HEK293 (cell line): ENCODE results near the gene EGR1.
A peak's percentile ranks its signal among the peaks of the same experiment; 100 is the strongest.

ENCODE experiments used
- CTCF ChIA-PET: fragments of 350-600 bp; formaldehyde crosslinking; extraction: SDS; loops from one replicate; lab custom pipeline; 2021; ENCODE audit warnings: antibody characterized with exemption; lab: Yijun Ruan, JAX
- POLR2A ChIA-PET: fragments of 300-600 bp; formaldehyde crosslinking; extraction: SDS; loops from one replicate; lab custom pipeline; 2020; ENCODE audit warnings: antibody characterized with exemption, inconsistent platforms; lab: Yijun Ruan, JAX
- H3K27ac ChIP-seq: fragments of 200-500 bp; sonication (Bioruptor generic); 2 replicates; pipeline ENCODE4 v1.5.1; 2014; ENCODE audit warnings: low read depth, low read length, control low read depth, inconsistent platforms; ENCODE audit errors: extremely low read depth
- H3K36me3 ChIP-seq, 2 experiments: fragments of 200-500 bp in 1 of 2; sonication (Bioruptor generic) in 1 of 2; 1 replicate in 1 of 2; 2 replicates in 1 of 2; pipeline ENCODE4 v1.5.1; 2014 to 2017; ENCODE audit warnings: inconsistent platforms in 2 of 2, low read length in 2 of 2; ENCODE audit not compliant: control insufficient read depth in 2 of 2, insufficient read depth in 1 of 2
- H3K4me1 ChIP-seq: fragments of 200-500 bp; sonication (Bioruptor generic); 2 replicates; pipeline ENCODE4 v1.5.1; 2014; ENCODE audit warnings: mild to moderate bottlenecking, low read length, inconsistent platforms; ENCODE audit not compliant: control insufficient read depth, insufficient read depth
- H3K4me3 ChIP-seq: 2 replicates; pipeline ENCODE4 v1.5.1; 2011; ENCODE audit warnings: low read depth, mild to moderate bottlenecking, control low read depth, low read length, moderate library complexity
- H3K9me3 ChIP-seq: fragments of 200-500 bp; sonication (Bioruptor generic); 2 replicates; pipeline ENCODE4 v1.5.1; 2014; ENCODE audit warnings: low read depth, low read length, inconsistent platforms; ENCODE audit not compliant: control insufficient read depth, insufficient read depth
- BCL11A ChIP-seq: fragments of 450-650 bp; formaldehyde crosslinking; IDR thresholded peaks from 2 replicates; pipeline ENCODE4 v1.5.1; 2016; ENCODE audit warnings: low read depth, missing biosample characterization, missing genetic modification characterization
- FEZF1 ChIP-seq: fragments of 450-650 bp; formaldehyde crosslinking; IDR thresholded peaks from 2 replicates; pipeline ENCODE4 v1.5.1; 2016; ENCODE audit warnings: missing biosample characterization, missing genetic modification characterization
- GLIS1 ChIP-seq: fragments of 450-650 bp; formaldehyde crosslinking; IDR thresholded peaks from 2 replicates; pipeline ENCODE4 v1.5.1; 2016; ENCODE audit warnings: missing biosample characterization, missing genetic modification characterization
- HOXA7 ChIP-seq: sonication (generic); formaldehyde crosslinking; IDR thresholded peaks from 2 replicates; pipeline ENCODE4 v1.8.1; 2022; ENCODE audit warnings: missing genetic modification reagents, borderline replicate concordance
- KLF1 ChIP-seq: fragments of 450-650 bp; formaldehyde crosslinking; IDR thresholded peaks from 2 replicates; pipeline ENCODE4 v1.5.1; 2016; ENCODE audit warnings: missing biosample characterization, missing genetic modification characterization
- PRDM10 ChIP-seq: fragments of 450-650 bp; formaldehyde crosslinking; IDR thresholded peaks from 2 replicates; pipeline ENCODE4 v1.5.1; 2016; ENCODE audit warnings: missing biosample characterization, missing genetic modification characterization
- SALL2 ChIP-seq: fragments of 450-650 bp; formaldehyde crosslinking; IDR thresholded peaks from 2 replicates; pipeline ENCODE4 v1.5.0; 2017; ENCODE audit warnings: missing biosample characterization, mild to moderate bottlenecking, missing genetic modification characterization, borderline replicate concordance
- SP7 ChIP-seq: fragments of 450-650 bp; formaldehyde crosslinking; IDR thresholded peaks from 2 replicates; pipeline ENCODE4 v1.5.1; 2016; ENCODE audit warnings: missing biosample characterization, missing genetic modification characterization
- ZBTB17 ChIP-seq: fragments of 450-650 bp; formaldehyde crosslinking; IDR thresholded peaks from 2 replicates; pipeline ENCODE4 v1.5.1; 2016; ENCODE audit warnings: missing biosample characterization, missing genetic modification characterization
- ZBTB20 ChIP-seq: fragments of 450-650 bp; formaldehyde crosslinking; IDR thresholded peaks from 2 replicates; pipeline ENCODE4 v1.5.1; 2016; ENCODE audit warnings: missing biosample characterization, missing genetic modification characterization
- ZBTB8A ChIP-seq: fragments of 450-650 bp; formaldehyde crosslinking; IDR thresholded peaks from 2 replicates; pipeline ENCODE4 v1.5.1; 2016; ENCODE audit warnings: missing biosample characterization, missing genetic modification characterization
- ZIC2 ChIP-seq: fragments of 450-650 bp; formaldehyde crosslinking; IDR thresholded peaks from 2 replicates; pipeline ENCODE4 v1.5.1; 2016; ENCODE audit warnings: missing biosample characterization, missing genetic modification characterization
- ZNF121 ChIP-seq: fragments of 450-650 bp; formaldehyde crosslinking; IDR thresholded peaks from 2 replicates; pipeline ENCODE4 v1.5.1; 2016; ENCODE audit warnings: missing biosample characterization, missing genetic modification characterization
- ZNF132 ChIP-seq: fragments of 450-650 bp; formaldehyde crosslinking; IDR thresholded peaks from 2 replicates; pipeline ENCODE4 v1.5.1; 2017; ENCODE audit warnings: missing biosample characterization, missing genetic modification characterization, borderline replicate concordance
- ZNF138 ChIP-seq: fragments of 450-650 bp; formaldehyde crosslinking; IDR thresholded peaks from 2 replicates; pipeline ENCODE4 v1.5.1; 2016; ENCODE audit warnings: missing biosample characterization, missing genetic modification characterization, borderline replicate concordance
- ZNF2 ChIP-seq: fragments of 450-650 bp; formaldehyde crosslinking; IDR thresholded peaks from 2 replicates; pipeline ENCODE4 v1.5.1; 2016; ENCODE audit warnings: missing biosample characterization, missing genetic modification characterization
- ZNF239 ChIP-seq: fragments of 450-650 bp; formaldehyde crosslinking; IDR thresholded peaks from 2 replicates; pipeline ENCODE4 v1.5.1; 2016; ENCODE audit warnings: missing biosample characterization, missing genetic modification characterization
- ZNF302 ChIP-seq: fragments of 450-650 bp; formaldehyde crosslinking; IDR thresholded peaks from 2 replicates; pipeline ENCODE4 v1.5.1; 2016; ENCODE audit warnings: missing biosample characterization, missing genetic modification characterization, low read depth
- ZNF311 ChIP-seq: fragments of 450-650 bp; formaldehyde crosslinking; IDR thresholded peaks from 2 replicates; pipeline ENCODE4 v1.5.1; 2017; ENCODE audit warnings: missing biosample characterization, missing genetic modification characterization, borderline replicate concordance
- ZNF366 ChIP-seq: fragments of 450-650 bp; formaldehyde crosslinking; conservative IDR thresholded peaks from 2 replicates; pipeline ENCODE4 v1.5.1; 2016; ENCODE audit warnings: missing biosample characterization, missing genetic modification characterization
- ZNF449 ChIP-seq: fragments of 450-650 bp; formaldehyde crosslinking; IDR thresholded peaks from 2 replicates; pipeline ENCODE4 v1.5.1; 2017; ENCODE audit warnings: missing biosample characterization, mild to moderate bottlenecking, missing genetic modification characterization, moderate library complexity
- ZNF513 ChIP-seq: fragments of 450-650 bp; IDR thresholded peaks from 2 replicates; pipeline ENCODE4 v1.5.1; 2018; ENCODE audit warnings: missing biosample characterization, missing genetic modification characterization
- ZNF514 ChIP-seq: fragments of 450-650 bp; formaldehyde crosslinking; IDR thresholded peaks from 2 replicates; pipeline ENCODE4 v1.5.1; 2016; ENCODE audit warnings: missing biosample characterization, missing genetic modification characterization
- ZNF561 ChIP-seq: fragments of 450-650 bp; IDR thresholded peaks from 2 replicates; pipeline ENCODE4 v1.5.1; 2018; ENCODE audit warnings: missing biosample characterization, missing genetic modification characterization, borderline replicate concordance
- ZNF571 ChIP-seq: fragments of 450-650 bp; formaldehyde crosslinking; IDR thresholded peaks from 2 replicates; pipeline ENCODE4 v1.5.0; 2017; ENCODE audit warnings: missing biosample characterization, missing genetic modification characterization
- ZNF624 ChIP-seq: fragments of 450-650 bp; formaldehyde crosslinking; IDR thresholded peaks from 2 replicates; pipeline ENCODE4 v1.5.1; 2017; ENCODE audit warnings: missing biosample characterization, missing genetic modification characterization
- ZNF677 ChIP-seq: fragments of 450-650 bp; IDR thresholded peaks from 2 replicates; pipeline ENCODE4 v1.5.0; 2018; ENCODE audit warnings: missing biosample characterization, mild to moderate bottlenecking, missing genetic modification characterization, moderate library complexity
- ZNF777 ChIP-seq: fragments of 450-650 bp; formaldehyde crosslinking; IDR thresholded peaks from 2 replicates; pipeline ENCODE4 v1.5.1; 2017; ENCODE audit warnings: missing biosample characterization, missing genetic modification characterization, borderline replicate concordance
- ZNF785 ChIP-seq: fragments of 450-650 bp; formaldehyde crosslinking; IDR thresholded peaks from 2 replicates; pipeline ENCODE4 v1.5.1; 2016; ENCODE audit warnings: missing biosample characterization, missing genetic modification characterization
- ZNF830 ChIP-seq: fragments of 450-650 bp; IDR thresholded peaks from 2 replicates; pipeline ENCODE4 v1.5.0; 2018; ENCODE audit warnings: missing biosample characterization, missing genetic modification characterization, low read depth, mild to moderate bottlenecking, moderate library complexity
- ZNF843 ChIP-seq: fragments of 450-650 bp; formaldehyde crosslinking; IDR thresholded peaks from 2 replicates; pipeline ENCODE4 v1.5.1; 2016; ENCODE audit warnings: missing biosample characterization, missing genetic modification characterization

The EGR1 gene

GRCh38 chr5:138448481-138449398, 16.5 kb upstream of the EGR1 start:
- H3K4me3 ChIP-seq, result no peak overlapping the region
- 0 out of 2 replicates have a peak, but pooled peaks cover 2% of the 10 kb centered on the region for H3K4me1 ChIP-seq
- peaks cover 0 to 16% of the 10 kb centered on the region in 2 experiments; a peak in 2 of 3 replicates for H3K36me3 ChIP-seq
- H3K27ac ChIP-seq, result no peak overlapping the region
- POLR2A ChIA-PET, result interaction anchor here (0.5 to 3.6 kb wide), 3 partner anchors 16 to 894 kb away, joined by 3 to 21 read pairs (median 4); partner anchors contain the start of gene EGR1
- CTCF ChIA-PET, result interaction anchor here (0.6 to 5.4 kb wide), 21 partner anchors 7 to 813 kb away, joined by 3 to 110 read pairs (median 5); partner anchors contain the start of genes EGR1, ETF1, KDM3B and REEP2
- H3K9me3 ChIP-seq, result no peaks in the 10 kb centered on the region
- TF ChIP-seq ZNF571 (tag by site-specific recombination) (no peak), SP7 (tag by site-specific recombination) (peak; percentile 36), BCL11A (tag by site-specific recombination) (no peak), GLIS1 (tag by site-specific recombination) (peak; percentile 72), FEZF1 (tag by site-specific recombination) (no peak), ZNF830 (tag by site-specific recombination) (no peak), ZNF239 (tag by site-specific recombination) (no peak), ZNF843 (tag by site-specific recombination) (no peak), ZNF132 (tag by site-specific recombination) (no peak), HOXA7 (CRISPR knock-in tag) (no peak), ZBTB20 (tag by site-specific recombination) (peak; percentile 92), ZNF449 (no peak), ZNF121 (no peak), ZNF777 (tag by site-specific recombination) (no peak), ZIC2 (peak; percentile 86), ZNF302 (no peak), ZNF514 (tag by site-specific recombination) (no peak), ZNF311 (tag by site-specific recombination) (no peak), ZNF138 (tag by site-specific recombination) (no peak), ZNF677 (no peak), SALL2 (tag by site-specific recombination) (no peak), ZNF624 (0 out of 2 replicates have a peak, but pooled peaks have one; percentile 9), ZNF366 (peak; percentile 75), KLF1 (tag by site-specific recombination) (no peak), PRDM10 (tag by site-specific recombination) (peak; percentile 90), ZNF561 (tag by site-specific recombination) (no peak), ZBTB17 (tag by site-specific recombination) (peak; percentile 94), ZNF513 (tag by site-specific recombination) (no peak), ZBTB8A (tag by site-specific recombination) (peak; percentile 56), ZNF2 (tag by site-specific recombination) (0 out of 2 replicates have a peak, but pooled peaks have one; percentile 20), ZNF785 (tag by site-specific recombination) (no peak)
